GM23248 (cell line): ENCODE data around the gene LHB. TPM values are rescaled to one million over a fixed set of nuclear protein-coding genes. Genes with fewer than 3 reads are reported as not detected.

Source experiments
- DNase-seq: peaks from one replicate; pipeline ENCODE4 v3.0.0-alpha.2; 2015
- H2AFZ ChIP-seq: fragments of 200-600 bp; sonication (generic); 2 replicates; pipeline ENCODE4 v1.6.1; 2016; ENCODE audit warnings: antibody characterized with exemption
- H3F3A ChIP-seq: fragments of 200-600 bp; sonication (generic); 2 replicates; pipeline ENCODE4 v1.6.1; 2016; ENCODE audit warnings: mild to moderate bottlenecking, antibody characterized with exemption, mixed run types; ENCODE audit not compliant: insufficient read depth
- H3K27ac ChIP-seq: fragments of 200-600 bp; sonication (generic); 2 replicates; pipeline ENCODE4 v1.5.1; 2016; ENCODE audit warnings: mild to moderate bottlenecking
- H3K27me3 ChIP-seq: fragments of 200-600 bp; sonication (generic); replicated peaks from 2 replicates; pipeline ENCODE4 v1.6.1; 2016; ENCODE audit warnings: mild to moderate bottlenecking; ENCODE audit not compliant: insufficient read depth
- H3K36me3 ChIP-seq: fragments of 200-600 bp; sonication (generic); 2 replicates; pipeline ENCODE4 v1.6.1; 2016; ENCODE audit warnings: low read depth, mild to moderate bottlenecking
- H3K4me1 ChIP-seq: fragments of 200-600 bp; sonication (generic); 2 replicates; pipeline ENCODE4 v1.6.1; 2016; ENCODE audit warnings: mild to moderate bottlenecking; ENCODE audit not compliant: insufficient read depth
- H3K4me2 ChIP-seq: fragments of 200-600 bp; sonication (generic); one replicate; pipeline ENCODE4 v1.6.1; 2016; ENCODE audit warnings: mild to moderate bottlenecking; ENCODE audit not compliant: unreplicated experiment
- H3K4me3 ChIP-seq: fragments of 200-600 bp; sonication (generic); 2 replicates; pipeline ENCODE4 v1.5.1; 2016; ENCODE audit warnings: mild to moderate bottlenecking
- H3K79me2 ChIP-seq: fragments of 200-600 bp; sonication (generic); 2 replicates; pipeline ENCODE4 v1.6.1; 2016; ENCODE audit warnings: mild to moderate bottlenecking; ENCODE audit not compliant: insufficient read depth
- H3K9ac ChIP-seq: fragments of 200-600 bp; sonication (generic); 2 replicates; pipeline ENCODE4 v1.6.1; 2016; ENCODE audit warnings: mild to moderate bottlenecking
- H3K9me2 ChIP-seq: fragments of 200-600 bp; sonication (generic); 2 replicates; pipeline ENCODE4 v1.6.1; 2016; ENCODE audit warnings: mixed run types, mild to moderate bottlenecking, moderate library complexity; ENCODE audit not compliant: insufficient read depth
- H3K9me3 ChIP-seq: fragments of 200-600 bp; sonication (generic); one replicate; pipeline ENCODE4 v1.6.1; 2017; ENCODE audit warnings: low read depth
- H4K20me1 ChIP-seq: fragments of 200-600 bp; sonication (generic); 2 replicates; pipeline ENCODE4 v1.6.0; 2016; ENCODE audit not compliant: insufficient read depth
- EZH2 ChIP-seq: fragments of 200-600 bp; sonication (generic); IDR thresholded peaks from 2 replicates; pipeline ENCODE4 v1.6.1; 2018; ENCODE audit warnings: antibody characterized with exemption, mild to moderate bottlenecking; ENCODE audit not compliant: insufficient read depth, poor library complexity, severe bottlenecking
- EZH2phosphoT487 ChIP-seq: fragments of 200-600 bp; sonication (generic); IDR thresholded peaks from 2 replicates; pipeline ENCODE4 v1.6.1; 2018; ENCODE audit warnings: antibody characterized with exemption, moderate library complexity, mild to moderate bottlenecking, low read depth; ENCODE audit not compliant: insufficient read depth
- WGBS, 2 experiments: methylation state at CpG; one replicate each; pipeline ENCODE4 v1.1.6; 2015 to 2017; ENCODE audit warnings: low lambda C conversion rate in 2 of 2, low coverage in 1 of 2; ENCODE audit errors: missing lambda C conversion rate in 2 of 2; 5-methylcytosine and 5-hydroxymethylcytosine counted together
- in situ Hi-C: fragments of 300-500 bp; cut with MboI; formaldehyde crosslinking; loops from 2 replicates; pipeline ENCODE4 v1.15.0; 2020
- microRNA-seq: library from miRNA; unstranded; fragments of <30 nt; microRNA quantifications from one replicate; pipeline ENCODE4, GENCODE V29; 2016; ENCODE audit warnings: borderline number of aligned reads
- polyA plus RNA-seq: library from polyadenylated mRNA; unstranded; fragments of >200 nt; fragmentation: Nextera tagmentation; extraction: Ambion mirVana; gene quantifications from 2 replicates; pipeline ENCODE4 v1.2.1, GENCODE V29; 2016
- small RNA-seq: library from RNA; depleted of rRNA; stranded (forward); fragments of <200 nt; gene quantifications from one replicate; pipeline ENCODE3, GENCODE V24; 2014; ENCODE audit warnings: low read depth, low replicate concordance
- total RNA-seq: library from RNA; depleted of rRNA; stranded (reverse); fragments of >200 nt; shearing (Covaris generic); gene quantifications from 2 replicates; pipeline ENCODE4 v1.2.3, GENCODE V29; 2014; rRNA removed

LHB gene
- total and polyA plus RNA-seq, 2 experiments from 2014 or later: 0.54 TPM; not detected in 1

GRCh38 chr19:48966541-48967345 is 50.1 kb downstream of the LHB start:
- in situ Hi-C loops: no loop called here
- no peaks in the 10 kb centered on the region for H3K27me3 ChIP-seq
- H3K4me2 ChIP-seq: peak overlapping the region; percentile 98
- H2AFZ ChIP-seq: no peak overlapping the region
- H3K4me3 ChIP-seq: peak overlapping the region; percentile 97
- no peaks in the 10 kb centered on the region for H3K9me2 ChIP-seq
- peaks cover 12% of the 10 kb centered on the region; the same call in 1 of the 2 replicates for H4K20me1 ChIP-seq
- WGBS, 2 experiments: 74 to 75% methylated on average over 10 of the region's 10 CpGs
- peak overlapping the region; percentile 95 for H3K9ac ChIP-seq
- peaks cover 66% of the 10 kb centered on the region for H3F3A ChIP-seq
- H3K4me1 ChIP-seq: peaks cover 28% of the 10 kb centered on the region
- no peaks in the 10 kb centered on the region for H3K9me3 ChIP-seq
- no peak for TF ChIP-seq EZH2
- TF ChIP-seq EZH2phosphoT487: no peak
- DNase-seq: peak; percentile 39
- peaks cover 34% of the 10 kb centered on the region; the same call in 1 of the 2 replicates for H3K36me3 ChIP-seq
- peaks cover 22% of the 10 kb centered on the region for H3K79me2 ChIP-seq
- peak overlapping the region; percentile 97 for H3K27ac ChIP-seq

Small RNA genes within 50 kb of the gene (microRNA-seq; reads per million reads assigned to microRNA genes)
- not detected for gene MIR6798

Small RNA genes within 50 kb of the gene (small RNA-seq; reads per million reads assigned to genes)
- gene MIR6798: not detected

Other genes starting within 250 kb of the LHB start
- gene BCAT2, start 206.1 kb downstream of the LHB start, total RNA-seq: 29.7 and 34.7 TPM in 2 replicates
- gene BCAT2, start 206.1 kb downstream of the LHB start, polyA plus RNA-seq: 48.5 and 51.2 TPM in 2 replicates
- gene HSD17B14, start 180.6 kb downstream of the LHB start, total RNA-seq: 2.6 and 3.9 TPM in 2 replicates
- 3.7 and 4.4 TPM in 2 replicates for gene HSD17B14, start 180.6 kb downstream of the LHB start, polyA plus RNA-seq
- gene PLEKHA4, start 148.5 kb downstream of the LHB start, total RNA-seq: 12.3 and 14.2 TPM in 2 replicates
- 16.6 and 19.4 TPM in 2 replicates for gene PLEKHA4, start 148.5 kb downstream of the LHB start, polyA plus RNA-seq
- 63.8 and 71.3 TPM in 2 replicates for gene PPP1R15A, start 144.7 kb downstream of the LHB start, total RNA-seq
- gene PPP1R15A, start 144.7 kb downstream of the LHB start, polyA plus RNA-seq: 78.9 and 83.0 TPM in 2 replicates
- gene TULP2, start 118.3 kb downstream of the LHB start, total RNA-seq: not detected in 2 replicates
- not detected in 2 replicates for gene TULP2, start 118.3 kb downstream of the LHB start, polyA plus RNA-seq
- gene NUCB1, start 116.8 kb downstream of the LHB start, total RNA-seq: 362 and 401 TPM in 2 replicates
- gene NUCB1, start 116.8 kb downstream of the LHB start, polyA plus RNA-seq: 412 and 438 TPM in 2 replicates
- gene DHDH, start 83.4 kb downstream of the LHB start, total RNA-seq: not detected in 2 replicates
- not detected in 2 replicates for gene DHDH, start 83.4 kb downstream of the LHB start, polyA plus RNA-seq
- 106 and 119 TPM in 2 replicates for gene BAX, start 62.2 kb downstream of the LHB start, total RNA-seq
- 92.7 and 97.3 TPM in 2 replicates for gene BAX, start 62.2 kb downstream of the LHB start, polyA plus RNA-seq
- gene FTL, start 51.8 kb downstream of the LHB start, total RNA-seq: 2,276 and 2,848 TPM in 2 replicates
- 8,171 and 8,242 TPM in 2 replicates for gene FTL, start 51.8 kb downstream of the LHB start, polyA plus RNA-seq
- gene GYS1, start 23.8 kb downstream of the LHB start, total RNA-seq: 78.4 and 80.1 TPM in 2 replicates
- 85.6 and 92.6 TPM in 2 replicates for gene GYS1, start 23.8 kb downstream of the LHB start, polyA plus RNA-seq
- 177 TPM in 2 replicates for gene RUVBL2, start 23.2 kb downstream of the LHB start, total RNA-seq
- 129 and 130 TPM in 2 replicates for gene RUVBL2, start 23.2 kb downstream of the LHB start, polyA plus RNA-seq
- gene CGB3, start 7.2 kb upstream of the LHB start, total RNA-seq: not detected in 2 replicates
- gene CGB3, start 7.2 kb upstream of the LHB start, polyA plus RNA-seq: 0.76 TPM in 1 of 2 replicates, not detected in the other
- not detected in 2 replicates for gene CGB2, start 14.8 kb upstream of the LHB start, total RNA-seq
- gene CGB2, start 14.8 kb upstream of the LHB start, polyA plus RNA-seq: 0.75 TPM in 1 of 2 replicates, not detected in the other
- 3.2 and 4.2 TPM in 2 replicates for gene CGB1, start 19.8 kb upstream of the LHB start, total RNA-seq
- gene CGB1, start 19.8 kb upstream of the LHB start, polyA plus RNA-seq: 1.3 TPM in 1 of 2 replicates, not detected in the other
- gene CGB5, start 26.8 kb upstream of the LHB start, total RNA-seq: not detected in 2 replicates
- gene CGB5, start 26.8 kb upstream of the LHB start, polyA plus RNA-seq: 1.3 and 1.7 TPM in 2 replicates
- gene CGB8, start 32.0 kb upstream of the LHB start, total RNA-seq: 4.5 TPM in 1 of 2 replicates, not detected in the other
- gene CGB8, start 32.0 kb upstream of the LHB start, polyA plus RNA-seq: 1.9 and 2.0 TPM in 2 replicates
- gene CGB7, start 40.7 kb upstream of the LHB start, total RNA-seq: 0.38 and 0.54 TPM in 2 replicates
- gene CGB7, start 40.7 kb upstream of the LHB start, polyA plus RNA-seq: 2.2 and 2.8 TPM in 2 replicates
- not detected in 2 replicates for gene NTF4, start 47.7 kb upstream of the LHB start, total RNA-seq
- 0.51 TPM in 1 of 2 replicates, not detected in the other for gene NTF4, start 47.7 kb upstream of the LHB start, polyA plus RNA-seq
- not detected in 2 replicates for gene KCNA7, start 55.6 kb upstream of the LHB start, total RNA-seq
- gene KCNA7, start 55.6 kb upstream of the LHB start, polyA plus RNA-seq: 0.04 and 0.13 TPM in 2 replicates
- 146 and 184 TPM in 2 replicates for gene SNRNP70, start 68.4 kb upstream of the LHB start, total RNA-seq
- 102 and 104 TPM in 2 replicates for gene SNRNP70, start 68.4 kb upstream of the LHB start, polyA plus RNA-seq
- 10.7 and 12.5 TPM in 2 replicates for gene LIN7B, start 97.3 kb upstream of the LHB start, total RNA-seq
- gene LIN7B, start 97.3 kb upstream of the LHB start, polyA plus RNA-seq: 11.9 and 12.6 TPM in 2 replicates
- 0.86 TPM in 1 of 2 replicates, not detected in the other for gene C19orf73, start 102.1 kb upstream of the LHB start, total RNA-seq
- 1.0 and 1.4 TPM in 2 replicates for gene C19orf73, start 102.1 kb upstream of the LHB start, polyA plus RNA-seq
- gene PPFIA3, start 102.5 kb upstream of the LHB start, total RNA-seq: 0.63 and 2.4 TPM in 2 replicates
- gene PPFIA3, start 102.5 kb upstream of the LHB start, polyA plus RNA-seq: 1.2 TPM in 2 replicates
- gene HRC, start 138.3 kb upstream of the LHB start, total RNA-seq: not detected in 2 replicates
- gene HRC, start 138.3 kb upstream of the LHB start, polyA plus RNA-seq: 0.10 TPM in 1 of 2 replicates, not detected in the other
- 18.4 and 18.8 TPM in 2 replicates for gene TRPM4, start 140.7 kb upstream of the LHB start, total RNA-seq
- 15.8 and 20.1 TPM in 2 replicates for gene TRPM4, start 140.7 kb upstream of the LHB start, polyA plus RNA-seq